Measurements from ENCODE around the gene PTPRJ.

PTPRJ gene

DNA sequence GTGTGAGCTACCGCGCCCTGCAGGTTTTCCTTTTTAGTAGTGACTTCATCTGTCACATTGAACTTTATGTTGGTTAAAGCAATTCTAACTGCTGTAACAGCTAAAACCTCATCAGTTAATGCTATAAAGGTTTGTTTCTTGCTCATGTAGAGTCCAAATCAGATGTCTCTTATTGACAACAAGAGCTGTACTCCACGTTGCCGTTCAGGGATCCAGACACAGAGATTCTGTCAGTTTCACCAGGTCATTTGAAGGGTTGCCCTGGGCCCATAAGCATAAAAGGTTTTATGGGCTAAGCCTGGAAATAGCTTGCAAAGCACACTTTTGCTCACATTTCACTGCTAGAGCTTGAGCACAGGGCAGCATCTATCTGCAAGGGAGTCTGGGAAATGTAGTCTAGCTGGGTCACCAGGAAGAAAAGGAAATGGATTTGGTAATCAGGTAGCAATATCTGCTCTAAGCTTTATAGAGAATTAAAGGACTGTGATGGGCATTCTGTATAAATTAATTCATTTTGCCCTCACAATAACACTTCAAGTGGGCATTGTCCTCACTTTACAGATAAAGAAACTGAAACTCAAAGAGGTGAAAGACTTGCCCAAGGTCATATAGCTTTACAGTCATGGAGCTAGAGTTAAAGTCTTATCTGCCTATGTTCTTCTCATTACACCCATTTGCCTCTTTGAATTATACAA is 25.2 kb upstream of the PTPRJ start:
- no peaks in the 10 kb centered on the region for H3K79me2 ChIP-seq (ENCODE audit: insufficient read depth, low read length)
- H2AFZ ChIP-seq (ENCODE audit: low read length), result peak overlapping the region; percentile 60
- H3K4me2 ChIP-seq (ENCODE audit: low read depth, low read length, poor library complexity, severe bottlenecking), result no peak overlapping the region

DNA sequence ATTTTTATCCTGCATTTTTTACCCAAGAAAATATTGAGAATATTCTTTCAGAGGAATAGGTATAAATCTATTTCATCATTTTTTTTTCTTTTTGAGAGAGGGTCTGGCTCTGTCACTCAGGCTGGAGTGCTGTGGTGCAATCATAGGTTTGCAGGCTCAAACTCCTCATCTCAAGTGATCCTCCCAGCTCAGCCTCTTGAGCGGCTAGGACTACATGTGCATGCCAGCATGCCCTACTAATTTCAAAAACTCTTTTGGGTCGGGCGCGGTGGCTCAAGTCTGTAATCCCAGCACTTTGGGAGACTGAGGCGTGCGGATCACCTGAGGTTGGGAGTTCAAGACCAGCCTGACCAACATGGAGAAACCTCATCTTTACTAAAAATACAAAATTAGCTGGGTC is 20.3 kb upstream of the PTPRJ start:
- H3K4me2 ChIP-seq (ENCODE audit: low read depth, low read length, poor library complexity, severe bottlenecking), result no peak overlapping the region
- H3K9ac ChIP-seq (ENCODE audit: low read depth, low read length, poor library complexity, severe bottlenecking), result no peak overlapping the region
- peaks cover 3% of the 10 kb centered on the region for H3K4me1 ChIP-seq (ENCODE audit: insufficient read depth, low read length, poor library complexity, severe bottlenecking)
- H4K20me1 ChIP-seq (ENCODE audit: insufficient read depth, low read length, poor library complexity, severe bottlenecking), result no peaks in the 10 kb centered on the region
- H3F3A ChIP-seq (ENCODE audit: low read depth), result no peaks in the 10 kb centered on the region
- H2AFZ ChIP-seq (ENCODE audit: low read length), result no peak overlapping the region
- H3K4me3 ChIP-seq (ENCODE audit: low read length, poor library complexity, severe bottlenecking), result no peak overlapping the region
- H3K36me3 ChIP-seq (ENCODE audit: insufficient read depth, low read length), result no peaks in the 10 kb centered on the region
- H3K9me2 ChIP-seq (replicated peaks; ENCODE audit: low read depth, low read length), result no peaks in the 10 kb centered on the region
- no peaks in the 10 kb centered on the region for H3K27me3 ChIP-seq (ENCODE audit: insufficient read depth, low read length, poor library complexity, severe bottlenecking)
- H3K79me2 ChIP-seq (ENCODE audit: insufficient read depth, low read length), result no peaks in the 10 kb centered on the region
- H3K9me3 ChIP-seq (ENCODE audit: insufficient read depth, low read depth, low read length), result no peaks in the 10 kb centered on the region
- TF ChIP-seq, protein P1, sequence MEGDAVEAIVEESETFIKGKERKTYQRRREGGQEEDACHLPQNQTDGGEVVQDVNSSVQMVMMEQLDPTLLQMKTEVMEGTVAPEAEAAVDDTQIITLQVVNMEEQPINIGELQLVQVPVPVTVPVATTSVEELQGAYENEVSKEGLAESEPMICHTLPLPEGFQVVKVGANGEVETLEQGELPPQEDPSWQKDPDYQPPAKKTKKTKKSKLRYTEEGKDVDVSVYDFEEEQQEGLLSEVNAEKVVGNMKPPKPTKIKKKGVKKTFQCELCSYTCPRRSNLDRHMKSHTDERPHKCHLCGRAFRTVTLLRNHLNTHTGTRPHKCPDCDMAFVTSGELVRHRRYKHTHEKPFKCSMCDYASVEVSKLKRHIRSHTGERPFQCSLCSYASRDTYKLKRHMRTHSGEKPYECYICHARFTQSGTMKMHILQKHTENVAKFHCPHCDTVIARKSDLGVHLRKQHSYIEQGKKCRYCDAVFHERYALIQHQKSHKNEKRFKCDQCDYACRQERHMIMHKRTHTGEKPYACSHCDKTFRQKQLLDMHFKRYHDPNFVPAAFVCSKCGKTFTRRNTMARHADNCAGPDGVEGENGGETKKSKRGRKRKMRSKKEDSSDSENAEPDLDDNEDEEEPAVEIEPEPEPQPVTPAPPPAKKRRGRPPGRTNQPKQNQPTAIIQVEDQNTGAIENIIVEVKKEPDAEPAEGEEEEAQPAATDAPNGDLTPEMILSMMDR (conservative IDR thresholded peaks at IDR 0.05; ENCODE audit: low read length), result no peak
- TF ChIP-seq EZH2phosphoT487 (IDR thresholded peaks at IDR 0.05; ENCODE audit: borderline replicate concordance), result no peak

More for the DNA sequence above, 25.2 kb upstream of the PTPRJ start:
- no peaks in the 10 kb centered on the region for H4K20me1 ChIP-seq (ENCODE audit: insufficient read depth, low read length, poor library complexity, severe bottlenecking)
- H3K9me2 ChIP-seq (replicated peaks; ENCODE audit: low read depth, low read length), result no peaks in the 10 kb centered on the region
- peaks cover 10% of the 10 kb centered on the region for H3K4me1 ChIP-seq (ENCODE audit: insufficient read depth, low read length, poor library complexity, severe bottlenecking)
- no peak for TF ChIP-seq EZH2phosphoT487 (IDR thresholded peaks at IDR 0.05; ENCODE audit: borderline replicate concordance)
- TF ChIP-seq, protein P1 (conservative IDR thresholded peaks at IDR 0.05; ENCODE audit: low read length), result no peak
- H3K9me3 ChIP-seq (ENCODE audit: insufficient read depth, low read depth, low read length), result no peaks in the 10 kb centered on the region
- peaks cover 3% of the 10 kb centered on the region; the same call in 1 of the 2 replicates for H3F3A ChIP-seq (ENCODE audit: low read depth)
- H3K4me3 ChIP-seq (ENCODE audit: low read length, poor library complexity, severe bottlenecking), result peak overlapping the region; percentile 6
- no peaks in the 10 kb centered on the region for H3K27me3 ChIP-seq (ENCODE audit: insufficient read depth, low read length, poor library complexity, severe bottlenecking)
- no peaks in the 10 kb centered on the region for H3K36me3 ChIP-seq (ENCODE audit: insufficient read depth, low read length)
- no peak overlapping the region for H3K9ac ChIP-seq (ENCODE audit: low read depth, low read length, poor library complexity, severe bottlenecking)

DNA sequence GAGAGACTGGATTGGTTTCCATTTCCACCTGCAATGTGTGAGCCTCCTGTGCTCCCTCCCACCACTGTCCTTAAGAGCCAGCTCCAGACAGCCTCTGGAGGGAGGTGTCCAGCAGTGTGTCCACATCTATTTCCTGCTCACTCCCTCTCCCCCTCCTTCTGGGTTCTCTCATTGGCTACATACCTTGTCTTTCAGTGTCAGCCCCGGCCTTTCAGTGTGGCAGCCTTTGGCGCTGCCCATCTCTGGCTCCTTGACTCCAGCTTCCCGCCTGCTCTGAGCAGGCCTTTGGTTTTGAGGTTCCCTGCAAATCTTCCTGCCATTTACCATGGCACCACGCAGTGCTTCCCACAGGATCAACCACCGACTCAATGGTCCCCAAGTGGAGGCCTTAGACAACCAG is 19.0 kb upstream of the PTPRJ start:
- no peaks in the 10 kb centered on the region for H3K4me1 ChIP-seq (ENCODE audit: insufficient read depth, low read length, poor library complexity, severe bottlenecking)
- H3F3A ChIP-seq (ENCODE audit: low read depth), result no peaks in the 10 kb centered on the region
- no peak overlapping the region for H3K4me2 ChIP-seq (ENCODE audit: low read depth, low read length, poor library complexity, severe bottlenecking)
- H3K9me3 ChIP-seq (ENCODE audit: insufficient read depth, low read depth, low read length), result no peaks in the 10 kb centered on the region
- H3K9me2 ChIP-seq (replicated peaks; ENCODE audit: low read depth, low read length), result no peaks in the 10 kb centered on the region
- H2AFZ ChIP-seq (ENCODE audit: low read length), result no peak overlapping the region
- H3K36me3 ChIP-seq (ENCODE audit: insufficient read depth, low read length), result no peaks in the 10 kb centered on the region
- TF ChIP-seq, protein P1 (conservative IDR thresholded peaks at IDR 0.05; ENCODE audit: low read length), result no peak
- no peak for TF ChIP-seq EZH2phosphoT487 (IDR thresholded peaks at IDR 0.05; ENCODE audit: borderline replicate concordance)
- H4K20me1 ChIP-seq (ENCODE audit: insufficient read depth, low read length, poor library complexity, severe bottlenecking), result no peaks in the 10 kb centered on the region
- no peak overlapping the region for H3K9ac ChIP-seq (ENCODE audit: low read depth, low read length, poor library complexity, severe bottlenecking)
- no peaks in the 10 kb centered on the region for H3K27me3 ChIP-seq (ENCODE audit: insufficient read depth, low read length, poor library complexity, severe bottlenecking)
- H3K4me3 ChIP-seq (ENCODE audit: low read length, poor library complexity, severe bottlenecking), result no peak overlapping the region
- no peaks in the 10 kb centered on the region for H3K79me2 ChIP-seq (ENCODE audit: insufficient read depth, low read length)

Measured in Loucy (cell line).